ENCODE measurements around the gene CEP290. TPM values are rescaled to one million over a fixed set of nuclear protein-coding genes. Genes with fewer than 3 reads are reported as not detected.

The CEP290 gene
- total RNA-seq, 1 experiment from 2014 or later, result 27.3 TPM

DNA sequence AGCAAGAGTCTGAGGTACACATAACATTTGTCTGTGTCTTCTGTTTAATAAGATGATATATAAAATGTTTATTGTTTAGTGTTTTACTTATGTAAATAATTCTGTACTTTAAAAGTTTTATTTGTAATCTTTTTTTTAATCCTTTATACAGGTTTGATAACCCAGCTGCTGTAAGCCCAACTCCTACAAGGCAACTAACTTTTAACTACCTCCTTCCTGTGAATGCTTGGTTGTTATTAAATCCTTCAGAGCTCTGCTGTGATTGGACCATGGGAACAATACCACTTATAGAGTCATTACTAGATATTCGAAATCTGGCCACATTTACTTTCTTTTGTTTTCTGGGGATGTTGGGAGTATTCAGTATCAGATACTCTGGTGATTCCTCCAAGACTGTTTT is 24.3 kb upstream of the CEP290 start:
- TF ChIP-seq, protein P1, sequence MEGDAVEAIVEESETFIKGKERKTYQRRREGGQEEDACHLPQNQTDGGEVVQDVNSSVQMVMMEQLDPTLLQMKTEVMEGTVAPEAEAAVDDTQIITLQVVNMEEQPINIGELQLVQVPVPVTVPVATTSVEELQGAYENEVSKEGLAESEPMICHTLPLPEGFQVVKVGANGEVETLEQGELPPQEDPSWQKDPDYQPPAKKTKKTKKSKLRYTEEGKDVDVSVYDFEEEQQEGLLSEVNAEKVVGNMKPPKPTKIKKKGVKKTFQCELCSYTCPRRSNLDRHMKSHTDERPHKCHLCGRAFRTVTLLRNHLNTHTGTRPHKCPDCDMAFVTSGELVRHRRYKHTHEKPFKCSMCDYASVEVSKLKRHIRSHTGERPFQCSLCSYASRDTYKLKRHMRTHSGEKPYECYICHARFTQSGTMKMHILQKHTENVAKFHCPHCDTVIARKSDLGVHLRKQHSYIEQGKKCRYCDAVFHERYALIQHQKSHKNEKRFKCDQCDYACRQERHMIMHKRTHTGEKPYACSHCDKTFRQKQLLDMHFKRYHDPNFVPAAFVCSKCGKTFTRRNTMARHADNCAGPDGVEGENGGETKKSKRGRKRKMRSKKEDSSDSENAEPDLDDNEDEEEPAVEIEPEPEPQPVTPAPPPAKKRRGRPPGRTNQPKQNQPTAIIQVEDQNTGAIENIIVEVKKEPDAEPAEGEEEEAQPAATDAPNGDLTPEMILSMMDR (conservative IDR thresholded peaks at IDR 0.05; ENCODE audit: low read depth, low read length), result no peak
- TF ChIP-seq EZH2 (IDR thresholded peaks at IDR 0.05; ENCODE audit: borderline replicate concordance, low read depth, low read length, poor library complexity, severe bottlenecking), result no peak
- POLR2A ChIA-PET (ENCODE audit: low non-redundant PET), result no interaction called here
- no TSS peak for BruUV-seq (replicated peaks)
- Histone ChIP-seq H3K27ac (ENCODE audit: low read depth, low read length, poor library complexity, severe bottlenecking) (no peak overlapping the region), H3K4me1 (ENCODE audit: insufficient read depth, low read length, poor library complexity, severe bottlenecking) (no peaks in the 10 kb centered on the region), H3K4me3 (ENCODE audit: low read depth, low read length, poor library complexity, severe bottlenecking) (no peak overlapping the region), H3K9me3 (ENCODE audit: low read depth, low read length, poor library complexity, severe bottlenecking) (no peaks in the 10 kb centered on the region), H3K36me3 (ENCODE audit: insufficient read depth, low read length, poor library complexity, severe bottlenecking) (peaks cover 20% of the 10 kb centered on the region), H3K27me3 (replicated peaks; ENCODE audit: insufficient read depth, low read depth, low read length, poor library complexity) (no peaks in the 10 kb centered on the region)
- no peak for DNase-seq (ENCODE audit: low spot score)
- CTCF ChIA-PET, result no interaction called here
- intact Hi-C loops (cut with micrococcal nuclease; ENCODE audit: unreplicated experiment), result no loop called here

DNA sequence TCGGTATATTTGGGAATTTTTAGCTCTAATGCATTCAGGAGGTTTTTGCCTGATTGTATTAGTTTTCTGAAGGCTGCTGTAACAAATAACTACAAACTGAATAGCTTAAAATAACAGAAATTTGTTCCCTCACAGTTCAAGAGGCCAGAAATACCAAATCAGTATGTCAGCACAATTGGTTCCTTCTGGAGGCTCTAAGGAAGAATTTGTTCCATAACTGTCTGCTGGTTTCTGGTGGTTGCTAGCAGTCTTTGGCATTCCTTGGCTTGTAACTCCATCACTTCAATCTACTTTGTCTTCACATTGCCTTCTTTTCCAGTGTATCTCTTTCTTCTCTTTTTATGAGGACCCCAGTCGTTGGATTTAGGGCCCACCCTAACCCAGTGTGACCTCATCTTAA is 21.5 kb upstream of the CEP290 start:
- no peaks in the 10 kb centered on the region for H3K9me3 ChIP-seq (ENCODE audit: low read depth, low read length, poor library complexity, severe bottlenecking)
- H3K36me3 ChIP-seq (ENCODE audit: insufficient read depth, low read length, poor library complexity, severe bottlenecking), result peaks cover 20% of the 10 kb centered on the region
- ChIA-PET POLR2A (ENCODE audit: low non-redundant PET) (no interaction called here), CTCF (no interaction called here)
- no peaks in the 10 kb centered on the region for H3K4me1 ChIP-seq (ENCODE audit: insufficient read depth, low read length, poor library complexity, severe bottlenecking)
- DNase-seq (ENCODE audit: low spot score), result no peak
- intact Hi-C loops (cut with micrococcal nuclease; ENCODE audit: unreplicated experiment), result no loop called here
- TF ChIP-seq, protein P1 (conservative IDR thresholded peaks at IDR 0.05; ENCODE audit: low read depth, low read length), result no peak
- no peak for TF ChIP-seq EZH2 (IDR thresholded peaks at IDR 0.05; ENCODE audit: borderline replicate concordance, low read depth, low read length, poor library complexity, severe bottlenecking)
- H3K27me3 ChIP-seq (replicated peaks; ENCODE audit: insufficient read depth, low read depth, low read length, poor library complexity), result no peaks in the 10 kb centered on the region
- no TSS peak for BruUV-seq (replicated peaks)
- H3K4me3 ChIP-seq (ENCODE audit: low read depth, low read length, poor library complexity, severe bottlenecking), result no peak overlapping the region
- H3K27ac ChIP-seq (ENCODE audit: low read depth, low read length, poor library complexity, severe bottlenecking), result no peak overlapping the region

DNA sequence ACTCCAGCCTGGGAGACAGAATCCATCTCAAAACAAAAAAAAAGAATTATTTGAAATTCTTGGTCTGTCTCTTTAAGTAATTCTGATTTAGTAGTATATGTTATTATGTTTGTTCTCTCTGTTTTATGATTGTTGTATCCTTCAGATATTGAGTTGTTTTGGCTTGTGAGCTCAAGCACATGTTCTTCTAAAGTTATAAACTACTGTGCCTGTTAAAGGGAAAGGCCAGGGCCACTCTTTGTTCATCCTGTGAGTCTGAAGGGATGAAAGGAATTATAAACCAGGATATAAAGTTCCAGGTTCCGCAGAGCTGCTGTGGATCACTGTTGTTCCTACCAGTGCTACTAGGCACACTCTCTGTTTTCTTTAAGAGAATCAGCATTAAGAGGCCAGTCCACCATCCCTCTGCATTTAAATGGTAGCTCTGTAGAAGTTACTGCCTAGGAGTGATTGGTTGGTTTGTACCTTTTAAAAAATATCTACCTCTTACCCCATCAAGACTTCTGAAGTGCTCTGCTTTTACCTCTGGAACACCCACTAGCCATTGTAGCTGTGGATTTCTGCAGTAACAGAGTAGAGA is 14.3 kb upstream of the CEP290 start:
- CTCF ChIA-PET, result no interaction called here
- no peaks in the 10 kb centered on the region for H3K4me1 ChIP-seq (ENCODE audit: insufficient read depth, low read length, poor library complexity, severe bottlenecking)
- TF ChIP-seq EZH2 (IDR thresholded peaks at IDR 0.05; ENCODE audit: borderline replicate concordance, low read depth, low read length, poor library complexity, severe bottlenecking), result no peak
- TF ChIP-seq, protein P1 (conservative IDR thresholded peaks at IDR 0.05; ENCODE audit: low read depth, low read length), result no peak
- no peak overlapping the region for H3K4me3 ChIP-seq (ENCODE audit: low read depth, low read length, poor library complexity, severe bottlenecking)
- no peak for DNase-seq (ENCODE audit: low spot score)
- POLR2A ChIA-PET (ENCODE audit: low non-redundant PET), result no interaction called here
- H3K27ac ChIP-seq (ENCODE audit: low read depth, low read length, poor library complexity, severe bottlenecking), result no peak overlapping the region
- intact Hi-C loops (cut with micrococcal nuclease; ENCODE audit: unreplicated experiment), result loop anchor here (5.0 kb wide), 1 partner anchor 421 kb away; no protein-coding TSS in a partner anchor
- BruUV-seq (replicated peaks), result no TSS peak
- H3K36me3 ChIP-seq (ENCODE audit: insufficient read depth, low read length, poor library complexity, severe bottlenecking), result no peaks in the 10 kb centered on the region
- no peaks in the 10 kb centered on the region for H3K9me3 ChIP-seq (ENCODE audit: low read depth, low read length, poor library complexity, severe bottlenecking)
- H3K27me3 ChIP-seq (replicated peaks; ENCODE audit: insufficient read depth, low read depth, low read length, poor library complexity), result no peaks in the 10 kb centered on the region

Measured in A673 (cell line).